ENCODE results near the gene ENAH.

ENAH gene

DNA sequence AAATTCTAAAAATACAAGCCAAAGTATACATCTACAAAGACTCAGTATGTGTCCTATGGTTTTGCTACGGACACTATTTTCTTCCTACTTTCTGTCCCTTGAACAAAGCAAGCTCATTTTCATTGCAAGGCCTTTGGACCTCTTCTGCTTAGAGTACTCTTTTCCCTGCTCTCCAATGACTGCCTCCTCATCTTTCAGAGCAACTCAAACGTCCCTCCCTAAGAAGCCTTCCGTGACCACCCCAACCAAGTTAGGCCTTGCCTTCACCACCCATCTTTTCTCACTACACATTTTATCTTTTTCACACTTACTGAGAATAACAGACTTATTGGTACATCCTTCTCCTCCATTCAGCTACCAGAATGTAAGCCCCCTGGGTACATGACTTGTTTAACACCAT lies 39.9 kb downstream of the ENAH start:
- H4K20me1 ChIP-seq (ENCODE audit: low read depth, low read length) = no peaks in the 10 kb centered on the region
- no peaks in the 10 kb centered on the region for H3K9me3 ChIP-seq (ENCODE audit: insufficient read depth, low read length)
- H3K9me2 ChIP-seq (replicated peaks; ENCODE audit: insufficient read depth, low read length) = no peaks in the 10 kb centered on the region
- no peak overlapping the region for H3K4me3 ChIP-seq (ENCODE audit: insufficient read depth, low read length, poor library complexity, severe bottlenecking)
- no peaks in the 10 kb centered on the region for H3K79me2 ChIP-seq (ENCODE audit: insufficient read depth, low read length)
- no peak overlapping the region for H3K27ac ChIP-seq (ENCODE audit: low read depth, low read length)
- no peak overlapping the region for H3K9ac ChIP-seq (ENCODE audit: low read length)
- H3K4me2 ChIP-seq (ENCODE audit: low read depth, low read length, poor library complexity, severe bottlenecking) = no peak overlapping the region
- no peaks in the 10 kb centered on the region for H3F3A ChIP-seq (ENCODE audit: insufficient read depth)
- TF ChIP-seq, protein P1, sequence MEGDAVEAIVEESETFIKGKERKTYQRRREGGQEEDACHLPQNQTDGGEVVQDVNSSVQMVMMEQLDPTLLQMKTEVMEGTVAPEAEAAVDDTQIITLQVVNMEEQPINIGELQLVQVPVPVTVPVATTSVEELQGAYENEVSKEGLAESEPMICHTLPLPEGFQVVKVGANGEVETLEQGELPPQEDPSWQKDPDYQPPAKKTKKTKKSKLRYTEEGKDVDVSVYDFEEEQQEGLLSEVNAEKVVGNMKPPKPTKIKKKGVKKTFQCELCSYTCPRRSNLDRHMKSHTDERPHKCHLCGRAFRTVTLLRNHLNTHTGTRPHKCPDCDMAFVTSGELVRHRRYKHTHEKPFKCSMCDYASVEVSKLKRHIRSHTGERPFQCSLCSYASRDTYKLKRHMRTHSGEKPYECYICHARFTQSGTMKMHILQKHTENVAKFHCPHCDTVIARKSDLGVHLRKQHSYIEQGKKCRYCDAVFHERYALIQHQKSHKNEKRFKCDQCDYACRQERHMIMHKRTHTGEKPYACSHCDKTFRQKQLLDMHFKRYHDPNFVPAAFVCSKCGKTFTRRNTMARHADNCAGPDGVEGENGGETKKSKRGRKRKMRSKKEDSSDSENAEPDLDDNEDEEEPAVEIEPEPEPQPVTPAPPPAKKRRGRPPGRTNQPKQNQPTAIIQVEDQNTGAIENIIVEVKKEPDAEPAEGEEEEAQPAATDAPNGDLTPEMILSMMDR (IDR thresholded peaks at IDR 0.05; ENCODE audit: insufficient read depth, low read length, poor library complexity, severe bottlenecking) = no peak
- TF ChIP-seq EZH2phosphoT487 (conservative IDR thresholded peaks at IDR 0.05; ENCODE audit: low read length) = no peak
- H3K27me3 ChIP-seq (ENCODE audit: low read length) = no peaks in the 10 kb centered on the region
- no peak overlapping the region for H2AFZ ChIP-seq (ENCODE audit: low read depth, low read length, severe bottlenecking)
- H3K36me3 ChIP-seq (ENCODE audit: low read length) = no peaks in the 10 kb centered on the region

DNA sequence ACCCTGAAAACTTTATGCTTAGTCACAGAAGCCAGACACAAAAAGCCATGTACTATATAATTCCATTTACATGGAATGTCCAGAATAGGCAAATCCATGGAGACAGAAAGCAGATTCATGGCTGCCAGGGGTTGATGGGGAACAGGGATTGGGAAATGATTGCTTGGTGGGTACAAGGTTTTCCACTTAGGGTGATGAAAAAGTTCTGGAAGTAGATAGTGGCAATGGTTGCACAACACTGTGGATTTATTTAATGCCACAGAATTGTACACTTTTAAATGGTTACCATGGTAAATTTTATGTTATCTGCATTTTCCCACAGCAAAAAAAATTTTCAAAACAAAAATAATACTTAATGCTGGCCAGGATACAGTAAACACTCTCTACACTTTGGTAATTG lies 40.6 kb downstream of the ENAH start:
- no peaks in the 10 kb centered on the region for H3K36me3 ChIP-seq (ENCODE audit: low read length)
- H3K9me3 ChIP-seq (ENCODE audit: insufficient read depth, low read length) = no peaks in the 10 kb centered on the region
- no peak overlapping the region for H3K27ac ChIP-seq (ENCODE audit: low read depth, low read length)
- no peak overlapping the region for H2AFZ ChIP-seq (ENCODE audit: low read depth, low read length, severe bottlenecking)
- no peaks in the 10 kb centered on the region for H3F3A ChIP-seq (ENCODE audit: insufficient read depth)
- no peaks in the 10 kb centered on the region for H3K9me2 ChIP-seq (replicated peaks; ENCODE audit: insufficient read depth, low read length)
- H4K20me1 ChIP-seq (ENCODE audit: low read depth, low read length) = no peaks in the 10 kb centered on the region
- no peak overlapping the region for H3K9ac ChIP-seq (ENCODE audit: low read length)
- no peaks in the 10 kb centered on the region for H3K79me2 ChIP-seq (ENCODE audit: insufficient read depth, low read length)
- H3K4me3 ChIP-seq (ENCODE audit: insufficient read depth, low read length, poor library complexity, severe bottlenecking) = no peak overlapping the region
- no peak for TF ChIP-seq EZH2phosphoT487 (conservative IDR thresholded peaks at IDR 0.05; ENCODE audit: low read length)
- TF ChIP-seq, protein P1 (IDR thresholded peaks at IDR 0.05; ENCODE audit: insufficient read depth, low read length, poor library complexity, severe bottlenecking) = no peak
- H3K4me2 ChIP-seq (ENCODE audit: low read depth, low read length, poor library complexity, severe bottlenecking) = no peak overlapping the region
- H3K27me3 ChIP-seq (ENCODE audit: low read length) = no peaks in the 10 kb centered on the region

DNA sequence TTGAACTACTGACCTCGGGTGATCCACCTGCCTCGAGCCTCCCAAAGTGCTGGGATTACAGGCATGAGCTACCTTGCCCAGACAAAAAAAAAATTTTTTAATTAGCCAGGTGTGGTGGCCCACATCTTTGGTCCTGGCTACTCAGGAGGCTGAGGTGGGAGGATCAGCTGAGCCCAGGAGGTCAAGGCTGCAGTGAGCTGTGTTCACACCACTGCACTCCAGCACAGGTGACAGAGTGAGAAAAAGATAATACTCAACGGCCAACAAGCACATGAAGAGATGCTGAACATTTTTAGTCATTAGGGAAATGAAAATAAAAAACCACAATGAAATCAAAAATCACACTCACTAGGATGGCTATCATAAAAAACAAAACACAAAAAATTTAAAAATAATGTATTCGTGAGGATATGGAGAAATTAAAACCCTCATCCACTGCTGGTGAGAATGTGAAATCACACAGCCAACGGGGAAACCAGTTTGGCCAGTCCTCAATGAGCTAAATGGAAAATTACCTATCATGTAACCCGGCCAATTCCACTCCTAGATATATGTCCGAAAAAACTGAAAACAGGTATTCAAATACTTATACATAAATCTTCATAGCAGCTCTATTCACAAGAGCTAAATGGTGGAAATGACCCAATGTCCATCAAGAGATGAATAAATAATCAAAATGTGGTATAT lies 41.2 kb downstream of the ENAH start:
- H3K4me2 ChIP-seq (ENCODE audit: low read depth, low read length, poor library complexity, severe bottlenecking) = no peak overlapping the region
- no peaks in the 10 kb centered on the region for H3K79me2 ChIP-seq (ENCODE audit: insufficient read depth, low read length)

More for the DNA sequence above, 41.2 kb downstream of the ENAH start:
- Histone ChIP-seq H2AFZ (ENCODE audit: low read depth, low read length, severe bottlenecking) (no peak overlapping the region), H3K9ac (ENCODE audit: low read length) (no peak overlapping the region), H3K4me3 (ENCODE audit: insufficient read depth, low read length, poor library complexity, severe bottlenecking) (no peak overlapping the region), H3F3A (ENCODE audit: insufficient read depth) (no peaks in the 10 kb centered on the region), H3K27ac (ENCODE audit: low read depth, low read length) (no peak overlapping the region), H3K36me3 (ENCODE audit: low read length) (no peaks in the 10 kb centered on the region), H3K27me3 (ENCODE audit: low read length) (no peaks in the 10 kb centered on the region), H3K9me3 (ENCODE audit: insufficient read depth, low read length) (no peaks in the 10 kb centered on the region), H4K20me1 (ENCODE audit: low read depth, low read length) (no peaks in the 10 kb centered on the region), H3K9me2 (replicated peaks; ENCODE audit: insufficient read depth, low read length) (no peaks in the 10 kb centered on the region)
- no peak for TF ChIP-seq EZH2phosphoT487 (conservative IDR thresholded peaks at IDR 0.05; ENCODE audit: low read length)
- TF ChIP-seq, protein P1 (IDR thresholded peaks at IDR 0.05; ENCODE audit: insufficient read depth, low read length, poor library complexity, severe bottlenecking) = no peak
